ENCODE data around the gene DDB1.

DNA sequence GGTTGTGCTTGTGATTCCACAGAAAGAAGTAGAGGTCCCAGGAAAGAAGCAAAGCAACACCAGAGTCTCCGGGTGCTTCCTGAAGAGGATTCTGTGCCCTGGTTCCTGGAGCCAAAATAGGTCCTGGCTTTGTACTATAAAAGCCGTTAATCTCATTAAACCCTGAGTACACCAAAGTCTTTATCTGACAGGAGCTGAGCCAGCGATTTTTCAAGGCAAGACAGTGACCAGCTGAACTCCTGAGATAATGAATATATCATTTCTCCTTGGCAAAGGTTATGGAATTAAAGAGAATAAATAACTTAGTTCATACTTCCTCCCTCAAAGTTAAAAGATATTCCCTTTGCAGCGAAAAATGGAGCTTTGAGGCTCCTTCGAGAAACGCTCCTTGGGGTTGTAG is 34.5 kb upstream of the DDB1 start:
- TF ChIP-seq, protein P1, sequence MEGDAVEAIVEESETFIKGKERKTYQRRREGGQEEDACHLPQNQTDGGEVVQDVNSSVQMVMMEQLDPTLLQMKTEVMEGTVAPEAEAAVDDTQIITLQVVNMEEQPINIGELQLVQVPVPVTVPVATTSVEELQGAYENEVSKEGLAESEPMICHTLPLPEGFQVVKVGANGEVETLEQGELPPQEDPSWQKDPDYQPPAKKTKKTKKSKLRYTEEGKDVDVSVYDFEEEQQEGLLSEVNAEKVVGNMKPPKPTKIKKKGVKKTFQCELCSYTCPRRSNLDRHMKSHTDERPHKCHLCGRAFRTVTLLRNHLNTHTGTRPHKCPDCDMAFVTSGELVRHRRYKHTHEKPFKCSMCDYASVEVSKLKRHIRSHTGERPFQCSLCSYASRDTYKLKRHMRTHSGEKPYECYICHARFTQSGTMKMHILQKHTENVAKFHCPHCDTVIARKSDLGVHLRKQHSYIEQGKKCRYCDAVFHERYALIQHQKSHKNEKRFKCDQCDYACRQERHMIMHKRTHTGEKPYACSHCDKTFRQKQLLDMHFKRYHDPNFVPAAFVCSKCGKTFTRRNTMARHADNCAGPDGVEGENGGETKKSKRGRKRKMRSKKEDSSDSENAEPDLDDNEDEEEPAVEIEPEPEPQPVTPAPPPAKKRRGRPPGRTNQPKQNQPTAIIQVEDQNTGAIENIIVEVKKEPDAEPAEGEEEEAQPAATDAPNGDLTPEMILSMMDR (IDR thresholded peaks at IDR 0.05): no peak
- TF ChIP-seq POLR2A (IDR thresholded peaks at IDR 0.05; ENCODE audit: low read depth): no peak

Data from esophagus muscularis mucosa (tissue), 3 donors.